Measurements from ENCODE around the gene FRY. TPM values are rescaled to one million over a fixed set of nuclear protein-coding genes. Genes with fewer than 3 reads are reported as not detected.
"Not testable (repeated sequence)": the region's sequence is repeated elsewhere in the genome, so short reads cannot be mapped to it uniquely, and the experiment has no call there.

The FRY gene
- 109 TPM for total RNA-seq

- DNase-seq (ENCODE audit: low spot score) = peak; percentile 75
Measured at GRCh38 chr13:32031025-32031814, at the start of gene FRY. FRY (plus strand) TSS chr13:32031774; CDS start chr13:32031796, 22 bp downstream.

- no peak for DNase-seq (ENCODE audit: low spot score)
Measured at GRCh38 chr13:31982124-31982523, 49.5 kb upstream of the FRY start.

GRCh38 chr13:31982540-31982939, 49.0 kb upstream of the FRY start:
- peak; percentile 78 for DNase-seq (ENCODE audit: low spot score)

GRCh38 chr13:31983696-31984095, 47.9 kb upstream of the FRY start:
- DNase-seq (ENCODE audit: low spot score) = not testable (repeated sequence)

GRCh38 chr13:31984388-31984787, 47.2 kb upstream of the FRY start:
- not testable (repeated sequence) for DNase-seq (ENCODE audit: low spot score)

- no peak for DNase-seq (ENCODE audit: low spot score)
Measured at GRCh38 chr13:31986676-31987470, 44.7 kb upstream of the FRY start.

- no peak for DNase-seq (ENCODE audit: low spot score)
Measured at GRCh38 chr13:31987535-31988170, 43.9 kb upstream of the FRY start.

GRCh38 chr13:31994367-31994766, 37.2 kb upstream of the FRY start:
- not testable (repeated sequence) for DNase-seq (ENCODE audit: low spot score)

GRCh38 chr13:31996601-31997000, 35.0 kb upstream of the FRY start:
- DNase-seq (ENCODE audit: low spot score) = no peak

GRCh38 chr13:31997641-31998040, 33.9 kb upstream of the FRY start:
- DNase-seq (ENCODE audit: low spot score) = no peak

- peak; percentile 60 for DNase-seq (ENCODE audit: low spot score)
Measured at GRCh38 chr13:31998131-31998530, 33.4 kb upstream of the FRY start.

GRCh38 chr13:32000754-32001153, 30.8 kb upstream of the FRY start:
- DNase-seq (ENCODE audit: low spot score) = not testable (repeated sequence)

- DNase-seq (ENCODE audit: low spot score) = no peak
Measured at GRCh38 chr13:32001154-32001768, 30.3 kb upstream of the FRY start.

GRCh38 chr13:32001769-32002168, 29.8 kb upstream of the FRY start:
- no peak for DNase-seq (ENCODE audit: low spot score)

- DNase-seq (ENCODE audit: low spot score) = no peak
Measured at GRCh38 chr13:32002873-32003272, 28.7 kb upstream of the FRY start.

GRCh38 chr13:32007494-32007893, 24.1 kb upstream of the FRY start:
- no peak for DNase-seq (ENCODE audit: low spot score)

GRCh38 chr13:32008518-32009175, 22.9 kb upstream of the FRY start:
- no peak for DNase-seq (ENCODE audit: low spot score)

GRCh38 chr13:32009362-32009761, 22.2 kb upstream of the FRY start:
- no peak for DNase-seq (ENCODE audit: low spot score)

GRCh38 chr13:32010136-32010535, 21.4 kb upstream of the FRY start:
- DNase-seq (ENCODE audit: low spot score) = no peak

GRCh38 chr13:32011971-32012370, 19.6 kb upstream of the FRY start:
- DNase-seq (ENCODE audit: low spot score) = no peak

- DNase-seq (ENCODE audit: low spot score) = no peak
Measured at GRCh38 chr13:32013181-32013580, 18.4 kb upstream of the FRY start.

- DNase-seq (ENCODE audit: low spot score) = no peak
Measured at GRCh38 chr13:32016119-32016518, 15.5 kb upstream of the FRY start.

All from ureter (tissue), 1 donor.